Liver (tissue), 3 donors: Measurements from ENCODE around the gene NIBAN1.
"Not testable (repeated sequence)": the region's sequence is repeated elsewhere in the genome, so short reads cannot be mapped to it uniquely, and the experiment has no call there.

Source experiments
- ATF3 ChIP-seq: IDR thresholded peaks from 2 replicates; pipeline ENCODE4 v1.6.1; 2016; ENCODE audit warnings: antibody characterized with exemption
- EGR1 ChIP-seq, 2 donors: IDR thresholded peaks; 2 replicates each; pipeline ENCODE4 v1.6.1; 2016 to 2018; ENCODE audit warnings: antibody characterized with exemption in 2 of 2, low read depth in 2 of 2
- FOXA2 ChIP-seq: IDR thresholded peaks from 2 replicates; pipeline ENCODE4 v1.6.1; 2016; ENCODE audit warnings: antibody characterized with exemption
- GABPA ChIP-seq, 2 donors: IDR thresholded peaks in 1 of 2; conservative IDR thresholded peaks in 1 of 2; 2 replicates each; pipeline ENCODE4 v1.6.1; 2016; ENCODE audit warnings: antibody characterized with exemption in 2 of 2, mild to moderate bottlenecking in 1 of 2, moderate library complexity in 1 of 2
- JUND ChIP-seq, 2 donors: IDR thresholded peaks; 2 replicates each; pipeline ENCODE4 v1.6.1; 2016; ENCODE audit warnings: antibody characterized with exemption in 2 of 2
- SP1 ChIP-seq: IDR thresholded peaks from 2 replicates; pipeline ENCODE4 v1.6.1; 2018; ENCODE audit warnings: antibody characterized with exemption, mild to moderate bottlenecking
- YY1 ChIP-seq: IDR thresholded peaks from 2 replicates; pipeline ENCODE4 v1.6.1; 2016; ENCODE audit warnings: antibody characterized with exemption, mild to moderate bottlenecking
- TF ChIP-seq, protein P1 (sequence below): fragments of 150-350 bp; IDR thresholded peaks from 2 replicates; pipeline ENCODE4 v1.5.1; 2017; ENCODE audit warnings: improper control_type of control experiment, low read depth, low read length; ENCODE audit not compliant: missing input control
- TF ChIP-seq, protein P2 (sequence below): IDR thresholded peaks from 2 replicates; pipeline ENCODE4 v1.6.1; 2016; ENCODE audit warnings: antibody characterized with exemption
- TF ChIP-seq, protein P3 (sequence below): IDR thresholded peaks from 2 replicates; pipeline ENCODE4 v1.6.1; 2016; ENCODE audit warnings: antibody characterized with exemption, mild to moderate bottlenecking
- TF ChIP-seq, protein P4 (sequence below): IDR thresholded peaks from 2 replicates; pipeline ENCODE4 v1.6.1; 2016; ENCODE audit warnings: antibody characterized with exemption
- donor health status: healthy.
- donor health status: healthy.

- not testable (repeated sequence) for TF ChIP-seq GABPA (IDR thresholded peaks at IDR 0.05 in 1 of 2, conservative IDR thresholded peaks at IDR 0.05 in 1 of 2); SP1; YY1; ATF3; JUND (IDR thresholded peaks at IDR 0.05); FOXA2; EGR1 (IDR thresholded peaks at IDR 0.05; ENCODE audit: low read depth in 2 of 2)
- TF ChIP-seq, protein P1, sequence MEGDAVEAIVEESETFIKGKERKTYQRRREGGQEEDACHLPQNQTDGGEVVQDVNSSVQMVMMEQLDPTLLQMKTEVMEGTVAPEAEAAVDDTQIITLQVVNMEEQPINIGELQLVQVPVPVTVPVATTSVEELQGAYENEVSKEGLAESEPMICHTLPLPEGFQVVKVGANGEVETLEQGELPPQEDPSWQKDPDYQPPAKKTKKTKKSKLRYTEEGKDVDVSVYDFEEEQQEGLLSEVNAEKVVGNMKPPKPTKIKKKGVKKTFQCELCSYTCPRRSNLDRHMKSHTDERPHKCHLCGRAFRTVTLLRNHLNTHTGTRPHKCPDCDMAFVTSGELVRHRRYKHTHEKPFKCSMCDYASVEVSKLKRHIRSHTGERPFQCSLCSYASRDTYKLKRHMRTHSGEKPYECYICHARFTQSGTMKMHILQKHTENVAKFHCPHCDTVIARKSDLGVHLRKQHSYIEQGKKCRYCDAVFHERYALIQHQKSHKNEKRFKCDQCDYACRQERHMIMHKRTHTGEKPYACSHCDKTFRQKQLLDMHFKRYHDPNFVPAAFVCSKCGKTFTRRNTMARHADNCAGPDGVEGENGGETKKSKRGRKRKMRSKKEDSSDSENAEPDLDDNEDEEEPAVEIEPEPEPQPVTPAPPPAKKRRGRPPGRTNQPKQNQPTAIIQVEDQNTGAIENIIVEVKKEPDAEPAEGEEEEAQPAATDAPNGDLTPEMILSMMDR, result not testable (repeated sequence)
- TF ChIP-seq, protein P2, sequence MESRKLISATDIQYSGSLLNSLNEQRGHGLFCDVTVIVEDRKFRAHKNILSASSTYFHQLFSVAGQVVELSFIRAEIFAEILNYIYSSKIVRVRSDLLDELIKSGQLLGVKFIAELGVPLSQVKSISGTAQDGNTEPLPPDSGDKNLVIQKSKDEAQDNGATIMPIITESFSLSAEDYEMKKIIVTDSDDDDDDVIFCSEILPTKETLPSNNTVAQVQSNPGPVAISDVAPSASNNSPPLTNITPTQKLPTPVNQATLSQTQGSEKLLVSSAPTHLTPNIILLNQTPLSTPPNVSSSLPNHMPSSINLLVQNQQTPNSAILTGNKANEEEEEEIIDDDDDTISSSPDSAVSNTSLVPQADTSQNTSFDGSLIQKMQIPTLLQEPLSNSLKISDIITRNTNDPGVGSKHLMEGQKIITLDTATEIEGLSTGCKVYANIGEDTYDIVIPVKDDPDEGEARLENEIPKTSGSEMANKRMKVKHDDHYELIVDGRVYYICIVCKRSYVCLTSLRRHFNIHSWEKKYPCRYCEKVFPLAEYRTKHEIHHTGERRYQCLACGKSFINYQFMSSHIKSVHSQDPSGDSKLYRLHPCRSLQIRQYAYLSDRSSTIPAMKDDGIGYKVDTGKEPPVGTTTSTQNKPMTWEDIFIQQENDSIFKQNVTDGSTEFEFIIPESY, result not testable (repeated sequence)
- TF ChIP-seq, protein P3, sequence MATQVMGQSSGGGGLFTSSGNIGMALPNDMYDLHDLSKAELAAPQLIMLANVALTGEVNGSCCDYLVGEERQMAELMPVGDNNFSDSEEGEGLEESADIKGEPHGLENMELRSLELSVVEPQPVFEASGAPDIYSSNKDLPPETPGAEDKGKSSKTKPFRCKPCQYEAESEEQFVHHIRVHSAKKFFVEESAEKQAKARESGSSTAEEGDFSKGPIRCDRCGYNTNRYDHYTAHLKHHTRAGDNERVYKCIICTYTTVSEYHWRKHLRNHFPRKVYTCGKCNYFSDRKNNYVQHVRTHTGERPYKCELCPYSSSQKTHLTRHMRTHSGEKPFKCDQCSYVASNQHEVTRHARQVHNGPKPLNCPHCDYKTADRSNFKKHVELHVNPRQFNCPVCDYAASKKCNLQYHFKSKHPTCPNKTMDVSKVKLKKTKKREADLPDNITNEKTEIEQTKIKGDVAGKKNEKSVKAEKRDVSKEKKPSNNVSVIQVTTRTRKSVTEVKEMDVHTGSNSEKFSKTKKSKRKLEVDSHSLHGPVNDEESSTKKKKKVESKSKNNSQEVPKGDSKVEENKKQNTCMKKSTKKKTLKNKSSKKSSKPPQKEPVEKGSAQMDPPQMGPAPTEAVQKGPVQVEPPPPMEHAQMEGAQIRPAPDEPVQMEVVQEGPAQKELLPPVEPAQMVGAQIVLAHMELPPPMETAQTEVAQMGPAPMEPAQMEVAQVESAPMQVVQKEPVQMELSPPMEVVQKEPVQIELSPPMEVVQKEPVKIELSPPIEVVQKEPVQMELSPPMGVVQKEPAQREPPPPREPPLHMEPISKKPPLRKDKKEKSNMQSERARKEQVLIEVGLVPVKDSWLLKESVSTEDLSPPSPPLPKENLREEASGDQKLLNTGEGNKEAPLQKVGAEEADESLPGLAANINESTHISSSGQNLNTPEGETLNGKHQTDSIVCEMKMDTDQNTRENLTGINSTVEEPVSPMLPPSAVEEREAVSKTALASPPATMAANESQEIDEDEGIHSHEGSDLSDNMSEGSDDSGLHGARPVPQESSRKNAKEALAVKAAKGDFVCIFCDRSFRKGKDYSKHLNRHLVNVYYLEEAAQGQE, result not testable (repeated sequence)
- TF ChIP-seq, protein P4, sequence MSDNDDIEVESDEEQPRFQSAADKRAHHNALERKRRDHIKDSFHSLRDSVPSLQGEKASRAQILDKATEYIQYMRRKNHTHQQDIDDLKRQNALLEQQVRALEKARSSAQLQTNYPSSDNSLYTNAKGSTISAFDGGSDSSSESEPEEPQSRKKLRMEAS, result not testable (repeated sequence)
Measured at GRCh38 chr1:184999974-185000373, 25.7 kb upstream of the NIBAN1 start.
